GM18858 (cell line): ENCODE data around the gene MCM10.

Experiments
- ATAC-seq: cut with Tn5 transposase; IDR thresholded peaks from one replicate; pipeline ENCODE4 v1.9.1; 2021; ENCODE audit not compliant: unreplicated experiment

The MCM10 gene

DNA sequence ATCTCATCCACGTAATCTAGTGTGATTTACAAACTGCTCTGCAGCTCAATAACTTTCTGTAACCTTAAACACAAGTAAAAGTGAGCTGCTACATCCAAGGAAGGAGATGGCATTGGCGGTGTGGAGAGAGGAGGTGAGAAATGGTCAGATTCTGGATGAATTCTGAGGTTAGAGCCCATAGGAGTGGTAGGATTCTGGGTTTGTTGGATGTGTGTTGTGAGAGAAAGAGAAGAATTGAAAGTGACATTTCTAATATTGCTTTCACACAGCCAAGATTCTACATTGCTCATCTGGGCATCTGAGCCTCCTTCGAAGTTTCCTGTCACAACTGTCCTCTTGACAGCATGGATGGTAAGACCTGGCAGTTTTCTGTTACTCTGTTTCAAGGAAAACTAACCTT is 2.5 kb downstream of the MCM10 start:
- no peak for ATAC-seq

DNA sequence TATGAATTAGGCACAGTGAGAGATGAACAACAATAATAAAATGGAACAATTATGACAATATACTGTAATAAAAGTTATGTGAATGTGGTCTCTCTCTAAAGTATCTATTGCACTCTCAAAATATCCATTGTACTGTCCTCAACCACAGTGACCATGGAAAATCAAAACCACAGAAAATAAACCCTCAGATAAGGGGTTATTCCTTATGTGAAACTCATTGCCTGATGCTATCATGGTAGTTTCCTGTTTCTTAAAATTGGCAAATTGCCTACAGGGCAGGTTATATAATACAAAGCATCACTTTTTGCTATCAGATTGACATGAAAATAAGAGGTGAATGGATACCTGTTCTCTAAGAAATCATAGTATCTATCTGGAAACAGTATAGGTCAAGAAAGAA is 3.8 kb downstream of the MCM10 start:
- no peak for ATAC-seq

DNA sequence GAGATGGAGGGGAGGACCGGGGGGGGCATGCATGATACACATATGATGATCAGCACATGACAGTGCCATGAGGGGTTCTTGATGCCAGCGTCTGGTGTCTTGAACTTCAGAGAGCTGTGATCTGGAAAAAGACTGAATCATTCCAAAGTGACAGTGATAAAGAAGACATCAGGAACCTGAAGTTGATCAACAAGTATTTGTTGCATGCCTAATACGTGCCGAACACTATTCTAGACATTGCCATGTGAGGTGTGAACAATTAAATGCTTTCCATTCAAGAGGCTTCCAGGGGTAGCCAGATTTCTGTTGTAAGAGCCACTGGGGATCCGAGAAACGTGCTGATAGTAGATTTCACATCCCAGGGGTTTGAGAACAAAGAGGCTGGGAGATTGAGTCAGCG is 6.2 kb downstream of the MCM10 start:
- ATAC-seq = no peak

DNA sequence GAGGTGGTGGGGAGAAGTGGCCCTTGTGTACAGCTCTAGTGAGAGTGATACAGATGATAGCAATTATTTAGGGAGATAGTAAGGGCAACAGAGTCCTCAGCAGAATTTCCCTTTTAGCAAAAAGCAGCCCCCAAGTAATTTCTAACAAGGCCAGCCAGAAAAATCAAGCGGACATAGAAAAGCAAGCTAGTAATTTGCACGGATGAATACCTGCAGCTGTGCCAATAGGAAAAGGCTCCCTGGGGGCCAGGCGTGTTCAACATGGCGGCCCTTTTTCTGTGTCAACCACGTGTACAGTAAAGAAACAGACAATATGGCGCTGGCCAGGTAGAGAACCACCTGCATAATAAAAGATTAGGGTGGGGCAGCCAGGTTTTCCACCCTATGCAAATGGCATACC is 7.4 kb downstream of the MCM10 start:
- ATAC-seq = no peak

DNA sequence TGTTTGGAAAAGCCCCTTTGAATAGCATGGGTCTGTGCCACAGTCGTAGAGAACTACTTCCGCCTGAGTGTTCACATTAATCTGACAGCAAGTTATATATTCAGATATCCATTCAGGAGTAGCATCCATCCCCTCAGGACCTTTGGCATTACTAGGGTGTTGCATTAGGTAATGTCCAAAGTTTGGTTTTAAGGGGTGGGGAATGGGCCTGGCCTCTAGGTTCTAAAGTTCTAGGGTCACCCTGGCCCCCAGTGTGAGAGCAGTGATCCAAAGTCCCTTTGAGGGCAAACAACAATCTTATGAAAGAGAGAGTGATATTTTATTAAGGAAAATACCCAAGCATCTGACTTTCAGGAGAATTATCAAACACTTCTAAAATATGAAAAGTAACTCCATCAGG is 12.3 kb downstream of the MCM10 start:
- no peak for ATAC-seq

DNA sequence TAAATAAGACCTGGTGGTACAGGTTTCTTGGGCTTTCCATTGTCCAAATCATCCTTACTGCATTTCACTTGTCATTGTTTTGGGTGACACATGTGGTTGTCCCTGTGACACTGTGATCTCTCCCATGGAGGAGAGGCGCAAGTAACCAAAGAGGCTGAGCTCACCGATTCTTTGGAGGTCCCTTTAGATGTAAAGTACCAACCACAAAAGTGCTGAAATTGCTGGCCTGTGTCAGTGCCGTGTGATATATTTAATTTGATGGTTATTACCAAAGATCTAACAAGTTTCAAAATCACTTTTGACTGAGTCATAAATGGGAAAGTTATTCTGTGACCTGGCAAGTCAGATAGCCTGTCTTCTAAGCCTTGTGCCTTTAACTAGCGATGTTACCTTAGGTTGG is 19.4 kb downstream of the MCM10 start:
- no peak for ATAC-seq

DNA sequence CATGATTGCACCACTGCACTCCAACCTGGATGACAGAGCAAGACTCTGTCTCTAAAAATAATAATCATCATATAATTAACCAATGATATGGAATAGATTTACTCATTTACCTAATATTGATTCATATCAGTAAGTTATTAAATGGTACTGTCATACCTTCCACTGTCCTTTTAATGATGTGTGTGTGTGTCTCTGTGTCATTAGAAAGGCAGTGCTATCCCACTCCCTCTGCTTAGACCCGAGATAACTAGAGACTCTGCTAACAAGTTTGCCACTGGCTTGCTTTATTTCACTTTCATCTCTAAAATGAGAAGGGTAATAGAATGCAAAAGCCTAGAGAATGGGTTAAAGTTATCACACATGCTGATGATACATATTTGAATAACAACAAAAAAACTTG is 21.1 kb downstream of the MCM10 start:
- no peak for ATAC-seq

DNA sequence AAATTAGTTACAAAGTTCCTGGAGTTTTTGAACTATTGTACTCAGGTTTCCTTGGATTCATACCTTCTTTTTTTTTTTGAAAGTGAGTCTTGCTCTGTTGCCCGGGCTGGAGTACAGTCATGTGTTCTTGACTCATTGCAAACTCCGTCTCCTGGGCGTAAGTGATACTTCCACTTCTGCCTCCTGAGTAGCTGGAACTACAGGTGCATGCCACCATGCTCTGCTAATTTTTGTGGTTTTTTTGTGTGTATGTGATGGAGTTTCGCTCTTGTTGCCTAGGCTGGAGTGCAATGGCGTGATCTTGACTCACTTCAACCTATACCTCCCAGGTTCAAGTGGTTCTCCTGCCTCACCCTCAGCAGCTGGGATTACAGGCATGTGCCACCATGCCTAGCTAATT is 22.3 kb downstream of the MCM10 start:
- peak; percentile 66 for ATAC-seq

DNA sequence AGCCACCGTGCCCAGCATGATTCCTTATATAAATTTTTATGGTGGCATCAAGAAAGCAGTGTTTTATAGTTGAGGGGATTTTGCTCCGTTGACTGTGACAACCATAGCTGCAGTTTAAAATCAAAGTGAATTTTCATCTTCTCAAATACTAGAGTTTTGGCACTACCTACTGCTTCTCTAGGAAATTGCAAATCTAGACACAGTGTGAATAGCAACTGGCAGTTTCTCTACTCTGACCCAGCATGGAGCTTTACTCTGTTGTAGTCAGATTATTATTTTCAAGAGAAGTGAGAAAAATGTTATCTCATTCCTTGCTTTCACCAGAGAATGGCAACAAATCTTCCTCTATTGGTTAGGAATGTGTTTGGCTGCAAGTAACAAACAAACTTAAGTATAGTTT is 22.9 kb downstream of the MCM10 start:
- no peak for ATAC-seq

DNA sequence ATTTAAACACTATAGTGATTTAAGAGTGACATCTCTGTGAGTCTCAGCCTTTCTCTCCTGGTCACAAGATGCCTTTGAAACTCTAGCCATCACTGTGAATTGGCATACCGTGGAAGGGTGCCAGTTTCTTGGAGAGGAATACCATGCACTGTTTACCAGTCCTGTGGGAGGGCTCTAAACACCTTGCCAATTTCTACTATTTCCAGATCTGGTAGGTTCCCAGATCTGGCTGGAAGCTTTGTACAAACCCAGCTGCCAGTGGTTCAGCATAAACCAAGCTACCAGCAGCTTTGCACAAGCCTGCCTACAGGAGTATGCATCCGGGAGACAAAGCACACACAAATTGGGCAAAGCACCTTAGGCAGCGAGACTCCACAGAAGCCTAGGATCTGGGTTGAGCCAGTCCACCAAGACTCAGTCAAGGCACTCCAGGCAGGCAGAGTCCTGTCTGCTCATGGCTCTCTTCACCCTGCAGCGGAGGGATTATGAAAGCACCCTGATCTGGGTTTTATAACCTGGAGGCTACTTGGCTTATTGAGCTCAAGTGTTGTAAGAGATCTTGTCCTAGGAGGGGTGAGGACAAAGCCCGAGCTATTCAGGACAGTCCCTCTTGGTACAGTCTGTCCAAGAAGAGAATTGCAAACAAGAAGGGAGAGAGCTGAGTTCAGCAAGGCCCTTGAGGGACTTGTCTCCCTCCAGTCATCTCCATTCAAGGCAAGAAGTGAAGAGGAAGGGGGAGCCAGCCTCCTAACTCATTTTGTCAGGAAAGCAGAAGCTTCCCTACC is 23.6 kb downstream of the MCM10 start:
- no peak for ATAC-seq

DNA sequence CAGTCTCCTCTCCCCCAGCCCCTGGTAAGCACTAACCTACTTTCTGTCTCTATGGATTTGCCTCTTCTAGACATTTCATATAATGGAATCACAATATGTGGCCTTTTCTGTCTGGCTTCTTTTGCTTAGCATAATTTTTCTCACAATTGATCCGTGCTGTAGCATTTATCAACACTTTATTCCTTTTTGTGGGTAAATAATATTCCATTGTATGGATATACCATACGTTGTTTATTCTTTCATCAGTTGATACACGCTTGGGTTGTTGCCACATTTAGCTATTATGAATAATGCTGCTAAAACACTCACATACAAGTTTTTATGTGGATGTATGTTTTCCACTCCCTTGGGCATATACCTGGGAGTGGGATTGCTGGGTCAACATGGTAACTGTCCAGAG is 25.8 kb downstream of the MCM10 start:
- ATAC-seq = no peak

DNA sequence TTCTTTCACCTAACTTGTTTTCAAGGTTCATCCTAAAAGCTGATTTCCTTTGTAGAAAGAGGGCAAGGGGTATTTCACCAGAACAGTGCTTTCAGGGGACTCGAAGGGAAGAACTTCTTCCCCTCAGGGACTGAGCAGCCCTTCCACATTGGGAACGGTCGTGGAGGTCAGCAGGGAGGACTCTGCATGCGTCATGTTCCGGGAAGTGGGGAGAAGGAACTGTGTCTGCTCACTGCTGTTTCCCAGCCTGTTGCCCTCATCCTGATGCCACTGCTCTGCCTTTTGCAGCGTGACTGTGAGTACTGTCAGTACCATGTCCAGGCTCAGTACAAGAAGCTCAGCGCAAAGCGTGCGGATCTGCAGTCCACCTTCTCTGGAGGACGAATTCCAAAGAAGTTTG is 27.2 kb downstream of the MCM10 start:
- no peak for ATAC-seq

DNA sequence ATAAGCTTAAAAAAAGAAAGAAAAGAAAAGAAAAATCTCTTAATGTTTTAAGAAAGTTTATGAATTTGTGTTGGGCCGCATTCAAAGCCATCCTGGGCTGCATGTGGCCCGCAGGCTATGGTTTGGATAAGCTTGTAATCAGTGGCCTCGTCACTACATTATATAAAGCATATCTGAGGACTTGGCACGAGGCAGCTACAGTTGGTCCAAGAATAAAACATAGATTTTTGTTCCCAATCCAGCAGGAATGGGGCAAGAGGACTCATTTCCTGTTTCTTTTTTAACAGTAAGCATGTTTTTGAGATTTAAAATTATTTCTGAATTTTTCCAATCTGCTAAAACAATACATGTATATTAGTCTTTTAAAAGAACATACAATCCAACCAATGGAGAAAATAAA is 28.6 kb downstream of the MCM10 start:
- no peak for ATAC-seq

DNA sequence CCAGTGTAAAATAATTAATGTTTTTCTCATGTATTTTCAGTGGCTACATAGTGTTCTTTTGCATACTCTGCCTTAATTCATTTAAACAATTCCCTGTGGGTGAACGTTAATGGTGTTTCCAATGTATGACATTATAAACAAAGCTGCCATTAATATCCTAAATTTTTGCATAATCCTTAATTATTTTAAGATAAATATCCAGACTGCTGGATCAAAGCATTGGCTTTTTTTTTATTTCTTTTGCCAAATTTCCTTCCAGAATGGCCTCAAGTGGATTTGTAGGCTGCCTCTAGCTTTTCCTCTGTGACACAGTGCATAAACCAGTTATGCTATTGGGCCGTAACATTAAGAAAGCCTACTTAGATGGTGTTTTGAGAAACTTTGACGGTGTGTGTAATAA is 29.5 kb downstream of the MCM10 start:
- ATAC-seq = no peak

DNA sequence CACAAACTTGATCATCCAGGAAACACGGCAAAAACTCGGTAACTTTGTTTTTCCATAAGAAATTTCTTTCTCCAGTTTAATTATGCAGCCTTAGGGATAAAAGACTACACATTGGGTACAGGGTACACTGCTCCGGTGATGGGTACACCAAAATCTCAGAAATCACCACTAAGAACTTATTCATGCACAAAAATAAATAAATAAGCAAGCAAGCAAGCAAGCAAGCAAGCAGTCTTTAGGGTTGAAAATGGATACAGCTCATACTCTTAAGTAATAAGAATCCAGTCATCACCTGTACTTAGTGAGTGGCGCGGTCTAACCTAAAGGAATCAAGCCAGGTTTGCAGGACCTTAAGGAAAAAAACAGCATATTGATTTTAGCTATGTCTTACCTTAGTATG is 30.0 kb downstream of the MCM10 start:
- no peak for ATAC-seq

DNA sequence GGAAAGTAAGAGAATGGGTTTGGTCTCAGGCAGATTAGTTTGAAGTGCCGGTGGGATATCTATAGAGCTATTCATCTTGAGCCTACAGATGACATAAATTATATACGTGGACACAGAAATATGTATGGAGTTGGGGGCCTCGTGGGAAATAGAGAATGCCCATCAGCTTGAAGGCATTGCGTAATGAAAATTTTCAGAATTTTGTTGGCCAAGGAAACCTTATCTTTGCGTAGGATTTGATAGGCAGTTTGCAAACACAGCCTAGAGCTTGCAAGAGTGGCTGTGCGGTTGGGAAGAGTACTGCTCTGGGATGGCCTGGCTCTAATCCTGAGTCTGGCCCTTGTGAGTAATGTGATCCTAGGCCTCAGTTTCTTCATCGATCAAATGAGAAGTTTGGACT is 32.3 kb downstream of the MCM10 start:
- no peak for ATAC-seq

DNA sequence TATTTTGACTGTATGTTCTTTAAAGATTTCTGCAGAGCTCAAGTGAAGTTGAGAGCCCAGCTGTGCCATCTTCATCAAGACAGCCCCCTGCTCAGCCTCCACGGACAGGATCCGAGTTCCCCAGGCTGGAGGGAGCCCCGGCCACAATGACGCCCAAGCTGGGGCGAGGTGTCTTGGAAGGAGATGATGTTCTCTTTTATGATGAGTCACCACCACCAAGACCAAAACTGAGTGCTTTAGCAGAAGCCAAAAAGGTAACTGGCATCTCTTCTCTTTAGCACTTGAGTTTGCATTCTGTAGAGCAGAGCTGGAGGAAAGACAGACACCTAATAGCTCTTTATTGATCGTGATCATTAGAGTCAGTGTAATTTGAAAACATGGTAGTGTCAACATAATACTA is 33.7 kb downstream of the MCM10 start:
- no peak for ATAC-seq

DNA sequence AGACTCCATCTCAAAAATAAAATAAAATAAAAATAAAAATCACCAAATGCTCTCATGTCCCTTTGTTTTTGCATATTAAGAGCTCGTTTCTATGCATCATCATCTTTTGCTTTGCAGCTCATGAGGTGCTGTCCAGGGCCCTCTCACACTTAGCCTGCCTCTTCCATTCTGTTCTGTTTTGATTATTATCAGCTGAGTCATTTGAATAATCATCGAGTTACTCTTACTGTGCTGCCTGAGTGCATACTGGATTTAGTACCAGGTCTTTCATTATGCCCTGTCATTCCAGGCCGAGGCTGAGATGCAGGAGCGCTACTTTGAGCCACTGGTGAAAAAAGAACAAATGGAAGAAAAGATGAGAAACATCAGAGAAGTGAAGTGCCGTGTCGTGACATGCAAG is 39.8 kb downstream of the MCM10 start:
- no peak for ATAC-seq

DNA sequence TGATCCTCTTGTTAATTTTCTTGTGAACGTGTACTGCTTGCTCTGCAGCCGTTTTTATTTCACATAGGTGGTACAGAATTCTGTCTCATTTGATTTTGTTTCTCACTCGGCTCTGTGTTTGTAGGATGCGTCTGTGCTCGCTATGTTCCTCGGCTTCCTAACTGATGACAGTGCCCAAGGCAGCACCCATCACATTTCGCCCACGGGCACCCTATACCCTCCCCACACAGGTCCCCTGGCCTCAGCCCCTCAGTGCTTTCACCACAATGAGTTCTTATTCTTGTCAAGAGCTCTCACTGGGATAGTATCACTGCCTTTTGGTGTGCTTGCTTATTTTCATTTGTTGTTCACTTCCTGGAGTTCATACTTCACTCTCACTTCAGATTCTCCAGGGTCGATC is 44.7 kb downstream of the MCM10 start:
- no peak for ATAC-seq

DNA sequence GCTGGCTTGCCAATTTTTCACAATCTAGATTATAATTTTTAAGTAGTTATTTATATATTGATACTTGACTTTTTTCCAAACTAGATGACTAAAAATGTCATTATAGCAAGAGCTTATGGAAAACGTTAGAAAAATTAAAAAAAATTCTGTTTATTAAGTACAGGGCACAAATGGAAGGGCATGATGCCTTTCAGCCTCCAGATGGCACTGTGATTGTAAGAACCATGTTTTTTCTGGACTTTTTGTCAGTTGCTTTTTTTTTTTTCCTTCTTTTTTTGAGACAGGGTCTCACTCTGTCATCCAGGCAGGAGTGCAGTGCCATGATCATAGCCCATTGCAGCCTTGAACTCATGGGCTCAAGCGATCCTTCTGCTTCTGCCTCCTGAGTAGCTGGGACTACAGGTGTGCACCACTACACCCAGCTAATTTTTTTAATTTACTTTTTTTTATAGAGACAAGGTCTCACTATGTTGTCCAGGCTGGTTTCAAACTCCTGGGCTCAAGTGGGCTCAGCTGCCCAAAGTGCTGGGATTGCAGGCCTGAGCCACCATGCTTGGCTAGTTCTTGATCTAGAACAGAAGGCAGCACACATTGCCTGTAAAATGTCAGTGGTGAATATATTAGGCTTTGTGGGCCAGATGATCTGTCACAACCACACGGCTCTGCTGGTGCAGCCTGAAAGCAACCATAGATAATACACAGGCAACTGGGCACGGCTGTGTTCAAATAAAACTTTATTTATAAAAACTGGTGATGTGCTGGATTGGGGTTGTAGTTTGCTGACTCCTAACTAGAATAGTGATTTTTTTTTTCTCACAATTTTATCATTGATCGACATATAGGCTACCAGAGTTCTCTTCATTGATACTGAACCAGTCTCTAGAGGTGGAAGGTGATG is 45.4 kb downstream of the MCM10 start:
- ATAC-seq = no peak

DNA sequence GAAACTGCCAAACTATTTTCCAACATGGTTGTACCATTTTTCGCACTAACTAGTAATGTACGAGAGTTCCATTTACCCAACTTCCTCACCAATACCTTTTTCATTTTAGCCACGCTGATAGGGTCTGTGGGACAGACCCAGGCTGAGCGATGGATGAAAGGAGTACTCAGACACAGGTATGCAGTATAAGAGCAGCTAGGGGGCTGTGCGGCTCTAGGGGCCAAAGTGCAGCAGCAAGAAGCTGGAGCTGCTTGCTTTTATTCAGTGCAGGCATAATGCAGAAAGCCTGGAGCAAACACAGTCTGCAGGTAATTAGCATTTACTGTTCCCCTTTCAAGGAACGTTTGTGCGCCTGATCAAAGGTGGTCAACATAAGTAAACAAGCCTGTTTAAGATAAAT is 51.8 kb downstream of the MCM10 start:
- ATAC-seq = no peak

DNA sequence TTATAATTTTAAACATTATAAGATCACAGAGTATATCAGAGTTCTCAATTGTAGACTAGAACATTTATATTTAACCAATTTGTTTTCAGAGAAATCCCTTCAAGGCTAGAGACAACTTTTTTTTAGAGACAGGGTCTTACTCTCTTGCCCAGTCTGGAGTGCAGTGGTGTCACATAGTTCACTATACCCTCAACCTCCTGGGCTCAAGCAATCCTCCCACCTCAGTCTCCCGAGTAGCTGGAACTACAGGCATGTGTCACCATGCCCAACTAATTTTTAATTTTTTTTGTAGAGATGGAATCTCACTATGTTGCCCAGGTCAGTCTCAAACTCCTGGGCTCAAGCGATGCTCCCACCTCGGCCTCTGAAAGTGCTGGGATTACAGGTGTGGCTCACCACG is 57.5 kb downstream of the MCM10 start:
- no peak for ATAC-seq
